RWPE2 (cell line): ENCODE data around the gene MMD2.

Experiments
- ATAC-seq: fragments of 200-7000 bp; cut with Tn5 transposase; 3 replicates; pipeline ENCODE4 v1.9.1; 2021; ENCODE audit warnings: low read depth
- DNase-seq: peaks from one replicate; pipeline ENCODE4 v3.0.0-alpha.2; 2020; ENCODE audit warnings: low spot score
- H3K27ac ChIP-seq: fragments of 450-650 bp; 2 replicates; pipeline ENCODE4 v1.5.1; 2017; ENCODE audit warnings: mild to moderate bottlenecking; ENCODE audit not compliant: poor library complexity, severe bottlenecking
- H3K27me3 ChIP-seq: fragments of 250-450 bp; sonication (Bioruptor Pico); 2 replicates; pipeline ENCODE4 v1.5.1; 2021; ENCODE audit warnings: mild to moderate bottlenecking, moderate library complexity; ENCODE audit not compliant: insufficient read depth, poor library complexity, severe bottlenecking
- H3K36me3 ChIP-seq: fragments of 250-450 bp; sonication (Bioruptor Pico); 2 replicates; pipeline ENCODE4 v1.5.1; 2020; ENCODE audit warnings: low read depth, mild to moderate bottlenecking, moderate library complexity
- H3K4me1 ChIP-seq: fragments of 250-450 bp; sonication (Bioruptor Pico); 2 replicates; pipeline ENCODE4 v1.5.1; 2021; ENCODE audit warnings: mild to moderate bottlenecking, moderate library complexity; ENCODE audit not compliant: insufficient read depth, poor library complexity, severe bottlenecking
- H3K4me3 ChIP-seq: fragments of 250-450 bp; sonication (Bioruptor Pico); 2 replicates; pipeline ENCODE4 v1.5.1; 2021; ENCODE audit warnings: mild to moderate bottlenecking, moderate library complexity; ENCODE audit not compliant: severe bottlenecking
- H3K9me3 ChIP-seq: fragments of 250-450 bp; sonication (Bioruptor Pico); 2 replicates; pipeline ENCODE4 v1.5.1; 2021; ENCODE audit warnings: mild to moderate bottlenecking, moderate library complexity; ENCODE audit not compliant: severe bottlenecking
- TF ChIP-seq, protein P1 (sequence below): fragments of 450-650 bp; IDR thresholded peaks from one replicate; pipeline ENCODE4 v1.5.1; 2017; ENCODE audit warnings: mild to moderate bottlenecking, moderate library complexity; ENCODE audit not compliant: poor library complexity, severe bottlenecking

Gene MMD2

DNA sequence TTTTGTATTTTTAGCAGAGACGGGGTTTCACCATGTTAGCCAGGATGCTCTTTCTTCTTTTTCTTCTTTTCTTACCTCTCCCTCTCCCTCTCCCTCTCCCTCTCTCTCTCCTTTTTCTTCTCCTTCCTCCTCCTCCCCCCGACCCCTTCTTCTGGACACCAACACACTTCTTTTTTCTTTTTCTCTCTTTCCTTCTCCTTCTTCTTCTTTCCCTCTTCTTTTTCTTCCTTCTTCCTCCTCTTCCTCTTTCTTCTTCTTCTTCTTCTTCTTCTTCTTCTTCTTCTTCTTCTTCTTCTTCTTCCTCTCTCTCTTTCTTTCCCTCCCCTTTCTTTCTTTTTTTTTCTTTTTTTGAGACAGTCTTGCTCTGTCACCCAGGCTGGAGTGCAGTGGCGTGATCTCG is 14.0 kb downstream of the MMD2 start:
- Histone ChIP-seq H3K4me1 (no peaks in the 10 kb centered on the region), H3K27ac (no peak overlapping the region), H3K9me3 (no peaks in the 10 kb centered on the region), H3K36me3 (no peaks in the 10 kb centered on the region), H3K4me3 (no peak overlapping the region), H3K27me3 (no peaks in the 10 kb centered on the region)
- DNase-seq (no peak), ATAC-seq (no peak)
- TF ChIP-seq, protein P1, sequence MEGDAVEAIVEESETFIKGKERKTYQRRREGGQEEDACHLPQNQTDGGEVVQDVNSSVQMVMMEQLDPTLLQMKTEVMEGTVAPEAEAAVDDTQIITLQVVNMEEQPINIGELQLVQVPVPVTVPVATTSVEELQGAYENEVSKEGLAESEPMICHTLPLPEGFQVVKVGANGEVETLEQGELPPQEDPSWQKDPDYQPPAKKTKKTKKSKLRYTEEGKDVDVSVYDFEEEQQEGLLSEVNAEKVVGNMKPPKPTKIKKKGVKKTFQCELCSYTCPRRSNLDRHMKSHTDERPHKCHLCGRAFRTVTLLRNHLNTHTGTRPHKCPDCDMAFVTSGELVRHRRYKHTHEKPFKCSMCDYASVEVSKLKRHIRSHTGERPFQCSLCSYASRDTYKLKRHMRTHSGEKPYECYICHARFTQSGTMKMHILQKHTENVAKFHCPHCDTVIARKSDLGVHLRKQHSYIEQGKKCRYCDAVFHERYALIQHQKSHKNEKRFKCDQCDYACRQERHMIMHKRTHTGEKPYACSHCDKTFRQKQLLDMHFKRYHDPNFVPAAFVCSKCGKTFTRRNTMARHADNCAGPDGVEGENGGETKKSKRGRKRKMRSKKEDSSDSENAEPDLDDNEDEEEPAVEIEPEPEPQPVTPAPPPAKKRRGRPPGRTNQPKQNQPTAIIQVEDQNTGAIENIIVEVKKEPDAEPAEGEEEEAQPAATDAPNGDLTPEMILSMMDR = no peak

DNA sequence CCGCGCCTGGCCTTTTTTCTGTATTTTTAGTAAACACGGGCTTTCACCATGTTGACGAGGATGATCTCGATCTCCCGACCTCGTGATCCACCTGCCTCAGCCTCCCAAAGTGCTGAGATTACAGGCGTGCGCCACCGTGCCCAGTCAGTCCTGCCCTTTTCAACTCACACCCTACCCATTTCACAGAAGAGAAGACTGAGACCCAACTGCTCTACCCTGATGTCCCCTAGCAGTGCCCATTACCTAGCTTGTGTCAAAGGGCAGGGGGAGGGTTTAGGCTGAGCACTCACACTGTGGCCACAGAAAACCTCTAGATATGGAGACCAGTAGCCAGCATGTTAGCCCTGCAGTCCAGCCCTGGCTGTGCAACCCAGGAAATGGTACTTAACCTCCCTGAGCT is 15.7 kb downstream of the MMD2 start:
- H3K27me3 ChIP-seq = no peaks in the 10 kb centered on the region
- no peak for DNase-seq
- ATAC-seq = no peak
- TF ChIP-seq, protein P1 = no peak
- no peaks in the 10 kb centered on the region for H3K4me1 ChIP-seq
- no peak overlapping the region for H3K27ac ChIP-seq
- no peak overlapping the region for H3K4me3 ChIP-seq
- H3K36me3 ChIP-seq = no peaks in the 10 kb centered on the region
- H3K9me3 ChIP-seq = no peaks in the 10 kb centered on the region

DNA sequence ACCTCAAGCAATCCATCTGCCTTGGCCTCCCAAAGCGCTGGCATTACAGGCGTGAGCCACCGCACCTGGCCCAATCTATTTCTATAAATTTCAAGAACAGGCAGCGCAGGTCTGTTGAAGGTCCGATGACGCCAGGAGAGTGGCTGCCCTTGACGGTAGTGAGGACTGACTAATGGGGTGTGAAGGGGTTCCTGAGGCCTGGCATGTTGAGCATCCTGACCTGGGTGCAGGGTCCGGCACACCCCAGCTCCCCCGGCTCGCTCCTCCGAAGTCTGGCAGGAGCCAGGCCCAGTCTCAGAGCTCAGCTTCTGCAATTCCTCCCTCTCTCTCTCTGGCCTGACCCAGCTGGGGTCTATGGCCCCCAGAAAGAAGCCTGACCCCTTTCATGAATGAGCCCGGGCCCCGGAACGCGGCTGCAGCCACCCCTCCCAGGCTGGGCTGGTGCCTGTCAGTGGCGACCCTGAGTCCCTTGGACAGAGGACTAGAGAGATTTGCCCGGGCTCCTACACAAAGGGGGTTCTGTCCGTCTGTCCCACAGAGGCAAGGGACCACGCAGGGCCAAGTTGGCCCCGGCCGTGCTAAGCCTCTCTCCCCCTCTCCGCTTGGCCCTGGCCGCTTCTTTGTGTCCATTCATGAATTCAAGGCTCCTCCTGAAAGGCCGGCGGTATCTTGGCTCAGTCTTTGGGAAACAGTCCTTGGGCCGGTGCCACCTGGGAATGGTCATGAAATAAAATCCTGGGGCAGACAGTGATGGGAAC is 18.8 kb downstream of the MMD2 start:
- Histone ChIP-seq H3K4me3 (no peak overlapping the region), H3K36me3 (no peaks in the 10 kb centered on the region), H3K27ac (no peak overlapping the region), H3K27me3 (no peaks in the 10 kb centered on the region), H3K4me1 (no peaks in the 10 kb centered on the region), H3K9me3 (no peaks in the 10 kb centered on the region)
- ATAC-seq (no peak), DNase-seq (no peak)
- TF ChIP-seq, protein P1 = no peak

DNA sequence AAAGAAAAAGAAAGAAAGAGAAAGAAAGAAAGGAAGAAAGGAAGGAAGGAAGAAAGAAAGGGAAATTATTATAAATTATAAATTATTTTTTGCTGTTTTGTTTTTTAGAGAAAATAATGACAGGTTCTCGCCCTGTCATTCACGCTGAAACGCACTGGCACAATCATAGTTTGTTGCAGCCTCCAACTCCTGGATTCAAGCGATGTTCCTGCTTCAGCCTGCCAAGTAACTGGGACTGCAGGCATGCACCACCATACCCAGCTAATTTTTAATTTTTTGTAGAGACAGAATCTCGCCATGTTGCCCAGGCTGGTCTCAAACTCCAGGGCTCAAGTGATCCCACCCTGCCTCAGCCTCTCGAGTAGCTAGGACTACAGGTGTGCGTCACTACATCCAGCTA is 21.6 kb downstream of the MMD2 start:
- ATAC-seq (no peak), DNase-seq (no peak)
- TF ChIP-seq, protein P1 = no peak
- Histone ChIP-seq H3K4me1 (no peaks in the 10 kb centered on the region), H3K27me3 (no peaks in the 10 kb centered on the region), H3K36me3 (no peaks in the 10 kb centered on the region), H3K4me3 (no peak overlapping the region), H3K27ac (no peak overlapping the region), H3K9me3 (no peaks in the 10 kb centered on the region)

DNA sequence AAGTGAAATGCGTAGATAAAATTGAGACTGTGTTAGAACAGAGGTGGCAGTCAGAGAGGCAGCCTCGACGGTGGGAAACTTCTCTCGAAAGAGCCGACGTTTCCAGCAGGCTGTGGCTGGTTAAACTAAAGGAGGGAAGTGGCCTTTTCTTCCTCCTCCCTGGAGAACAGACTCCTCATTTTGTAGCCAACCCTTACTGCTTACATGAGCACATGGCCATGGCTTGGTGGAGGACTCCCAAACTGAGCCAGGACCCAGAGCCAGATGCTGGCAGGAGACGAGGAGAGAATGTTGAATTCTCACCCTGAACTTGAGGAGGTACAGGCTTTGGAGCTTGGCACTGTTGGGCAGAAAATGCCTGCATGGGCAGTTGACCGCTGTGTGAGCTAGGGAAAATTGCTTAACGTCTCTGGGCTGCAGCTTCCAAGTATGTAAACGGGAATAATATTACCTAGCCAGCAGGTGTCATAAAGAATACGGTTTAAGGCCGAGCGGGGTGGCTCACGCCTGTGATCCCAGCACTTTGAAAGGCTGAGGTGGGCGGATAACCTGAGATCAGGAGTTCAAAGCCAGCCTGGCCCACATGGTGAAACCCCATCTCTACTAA is 24.5 kb downstream of the MMD2 start:
- Histone ChIP-seq H3K4me3 (no peak overlapping the region), H3K27ac (no peak overlapping the region), H3K36me3 (no peaks in the 10 kb centered on the region), H3K27me3 (no peaks in the 10 kb centered on the region), H3K9me3 (no peaks in the 10 kb centered on the region), H3K4me1 (no peaks in the 10 kb centered on the region)
- ATAC-seq = no peak
- TF ChIP-seq, protein P1 = no peak
- no peak for DNase-seq
